Epithelial cell of proximal tubule (primary cell): Measurements from ENCODE around the gene STON2. TPM values are rescaled to one million over a fixed set of nuclear protein-coding genes. Genes with fewer than 3 reads are reported as not detected.

ENCODE experiments used
- DNase-seq: peaks from one replicate; pipeline ENCODE4 v3.0.0-alpha.2; 2011; ENCODE audit warnings: low read depth
- H3K4me3 ChIP-seq: 2 replicates; pipeline ENCODE4 v1.5.1; 2011; ENCODE audit warnings: low read depth, mild to moderate bottlenecking, low read length
- CTCF ChIP-seq: conservative IDR thresholded peaks from 2 replicates; pipeline ENCODE4 v1.5.1; 2012; ENCODE audit warnings: low read depth, mild to moderate bottlenecking, low read length
- total RNA-seq: library from RNA; depleted of rRNA; stranded (reverse); fragments of >200 nt; gene quantifications from 2 replicates; pipeline ENCODE4 v1.2.3, GENCODE V29; 2015

STON2 gene
- total RNA-seq, 1 donor from 2014 or later, result 6.8 TPM

DNA sequence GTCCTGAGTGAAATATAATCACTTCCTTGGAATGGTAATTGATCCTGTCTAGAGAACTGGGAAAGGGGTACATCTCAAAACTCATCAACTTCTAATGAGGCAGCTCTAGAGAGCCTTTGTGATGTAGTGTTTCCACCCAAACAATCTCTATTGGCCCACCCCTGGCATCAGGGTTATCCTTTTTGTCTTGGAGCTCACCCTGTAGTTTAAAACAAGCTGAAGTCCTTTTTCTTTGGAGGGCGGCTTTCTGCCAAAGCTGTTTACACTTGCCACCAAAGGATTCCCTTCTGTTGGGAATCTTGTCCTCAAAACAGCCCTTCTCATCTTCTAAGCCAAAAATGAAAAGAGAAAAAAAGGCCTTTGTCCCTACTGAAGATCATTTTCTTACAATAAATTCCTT, 118.8 kb downstream of the STON2 start:
- H3K4me3 ChIP-seq, result no peak overlapping the region
- no peak for TF ChIP-seq CTCF

GRCh38 chr14:81280136-81280791, 119.9 kb downstream of the STON2 start:
- no peak for DNase-seq
- no peak overlapping the region for H3K4me3 ChIP-seq
- TF ChIP-seq CTCF, result no peak

More for the DNA sequence above, 118.8 kb downstream of the STON2 start:
- no peak for DNase-seq

DNA sequence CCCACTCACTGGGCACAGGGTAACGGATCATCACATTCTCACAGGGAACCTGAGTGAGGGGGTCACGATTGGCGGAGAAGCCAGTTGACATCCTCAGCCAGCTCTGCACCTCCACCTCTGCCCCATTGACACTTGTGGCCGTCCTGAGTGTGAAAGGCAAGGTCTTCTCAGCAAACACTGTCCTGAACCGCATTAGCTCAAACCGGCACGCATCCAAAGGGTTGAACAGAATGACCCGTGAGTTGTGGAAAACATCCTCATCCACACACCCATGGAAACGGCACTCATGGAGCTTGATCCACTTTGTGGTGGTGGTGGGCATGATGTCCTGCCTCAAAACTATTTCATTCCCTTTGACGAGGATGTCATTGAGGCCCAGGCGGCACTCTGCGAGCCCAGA, 123.0 kb downstream of the STON2 start:
- TF ChIP-seq CTCF, result no peak
- H3K4me3 ChIP-seq, result no peak overlapping the region
- DNase-seq, result no peak

DNA sequence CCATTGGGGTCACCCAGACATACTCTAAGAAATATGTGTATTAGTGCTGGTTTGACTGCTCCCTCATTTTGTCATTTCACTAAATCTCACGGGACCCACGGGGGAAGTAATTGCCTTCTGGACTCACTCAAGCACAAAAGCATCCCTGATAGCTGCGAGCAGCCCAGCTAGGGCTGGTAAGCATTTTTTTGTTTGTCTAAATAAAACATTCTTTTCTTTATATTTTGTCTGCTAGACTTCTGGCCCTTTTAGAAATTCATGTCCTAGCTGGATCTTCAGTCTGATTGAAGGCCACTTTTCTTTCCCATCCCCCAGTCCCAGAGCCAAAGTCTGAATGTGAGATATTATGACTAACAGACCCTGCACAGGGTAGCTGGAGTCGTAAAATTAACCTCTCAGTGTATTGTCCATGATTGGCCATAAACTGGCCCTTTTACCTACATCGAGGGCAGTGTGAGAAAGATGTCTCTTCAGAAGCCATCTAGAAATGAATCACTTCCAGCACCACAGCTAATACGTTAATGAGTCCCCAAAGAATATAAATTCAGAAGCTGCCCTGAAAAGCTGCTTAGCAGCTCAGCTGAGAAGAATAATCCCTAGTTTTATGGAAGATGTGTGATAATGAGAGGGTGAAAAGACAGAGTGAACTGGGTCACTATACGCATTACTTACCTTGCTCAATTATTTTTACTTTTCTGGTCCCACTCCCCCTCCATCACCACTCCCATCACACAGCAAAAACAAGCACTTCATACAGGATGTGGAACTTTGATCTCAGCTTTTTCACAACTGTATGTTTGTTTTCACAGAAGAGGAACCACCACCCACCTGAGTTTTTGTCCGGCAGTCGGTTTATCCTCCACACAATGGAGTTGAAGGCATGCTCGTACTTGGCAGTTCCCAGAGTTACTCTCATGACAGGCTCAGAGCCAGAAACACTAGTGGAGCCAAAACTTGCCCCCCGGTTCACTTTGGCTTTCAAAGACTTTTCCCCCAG, 123.8 kb downstream of the STON2 start:
- DNase-seq, result no peak
- no peak for TF ChIP-seq CTCF
- H3K4me3 ChIP-seq, result no peak overlapping the region

GRCh38 chr14:81275305-81276072, 124.6 kb downstream of the STON2 start:
- no peak overlapping the region for H3K4me3 ChIP-seq
- TF ChIP-seq CTCF, result no peak

GRCh38 chr14:81273961-81274575, 126.1 kb downstream of the STON2 start:
- no peak overlapping the region for H3K4me3 ChIP-seq
- no peak for TF ChIP-seq CTCF
- DNase-seq, result no peak

More at GRCh38 chr14:81275305-81276072, 124.6 kb downstream of the STON2 start:
- DNase-seq, result no peak
